GM12801 (cell line): Measurements from ENCODE around the gene SSR4.

Source experiments
- TF ChIP-seq, protein P1 (sequence below): IDR thresholded peaks from one replicate; pipeline ENCODE4 v1.5.1; 2011; ENCODE audit warnings: control low read depth; ENCODE audit not compliant: insufficient read length; ENCODE audit errors: extremely low read depth

The SSR4 gene

GRCh38 chrX:153777261-153778090, 17.0 kb upstream of the SSR4 start:
- TF ChIP-seq, protein P1, sequence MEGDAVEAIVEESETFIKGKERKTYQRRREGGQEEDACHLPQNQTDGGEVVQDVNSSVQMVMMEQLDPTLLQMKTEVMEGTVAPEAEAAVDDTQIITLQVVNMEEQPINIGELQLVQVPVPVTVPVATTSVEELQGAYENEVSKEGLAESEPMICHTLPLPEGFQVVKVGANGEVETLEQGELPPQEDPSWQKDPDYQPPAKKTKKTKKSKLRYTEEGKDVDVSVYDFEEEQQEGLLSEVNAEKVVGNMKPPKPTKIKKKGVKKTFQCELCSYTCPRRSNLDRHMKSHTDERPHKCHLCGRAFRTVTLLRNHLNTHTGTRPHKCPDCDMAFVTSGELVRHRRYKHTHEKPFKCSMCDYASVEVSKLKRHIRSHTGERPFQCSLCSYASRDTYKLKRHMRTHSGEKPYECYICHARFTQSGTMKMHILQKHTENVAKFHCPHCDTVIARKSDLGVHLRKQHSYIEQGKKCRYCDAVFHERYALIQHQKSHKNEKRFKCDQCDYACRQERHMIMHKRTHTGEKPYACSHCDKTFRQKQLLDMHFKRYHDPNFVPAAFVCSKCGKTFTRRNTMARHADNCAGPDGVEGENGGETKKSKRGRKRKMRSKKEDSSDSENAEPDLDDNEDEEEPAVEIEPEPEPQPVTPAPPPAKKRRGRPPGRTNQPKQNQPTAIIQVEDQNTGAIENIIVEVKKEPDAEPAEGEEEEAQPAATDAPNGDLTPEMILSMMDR, result no peak

GRCh38 chrX:153778181-153778580, 16.3 kb upstream of the SSR4 start:
- TF ChIP-seq, protein P1, result no peak

DNA sequence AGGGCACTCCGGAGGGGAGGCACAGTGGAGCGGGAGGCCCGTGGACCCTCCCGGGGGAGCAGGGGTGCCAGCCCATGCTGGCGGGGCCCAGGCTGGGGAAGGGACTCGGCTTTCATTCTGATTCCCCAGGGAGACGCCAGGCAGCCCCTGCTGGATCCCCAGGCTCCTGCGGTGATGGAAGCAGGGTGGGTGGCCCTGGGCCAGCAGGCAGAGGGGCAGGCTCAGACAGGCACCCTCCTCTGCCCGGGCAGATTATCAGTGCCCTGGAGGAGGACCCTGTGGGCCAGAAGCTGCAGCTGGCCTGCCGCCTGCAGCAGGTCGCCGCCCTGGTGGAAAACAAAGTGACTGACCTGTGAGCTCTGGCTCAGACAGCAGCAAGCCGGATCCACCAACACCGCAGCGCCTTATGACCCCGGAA, 15.8 kb upstream of the SSR4 start:
- TF ChIP-seq, protein P1, result no peak

DNA sequence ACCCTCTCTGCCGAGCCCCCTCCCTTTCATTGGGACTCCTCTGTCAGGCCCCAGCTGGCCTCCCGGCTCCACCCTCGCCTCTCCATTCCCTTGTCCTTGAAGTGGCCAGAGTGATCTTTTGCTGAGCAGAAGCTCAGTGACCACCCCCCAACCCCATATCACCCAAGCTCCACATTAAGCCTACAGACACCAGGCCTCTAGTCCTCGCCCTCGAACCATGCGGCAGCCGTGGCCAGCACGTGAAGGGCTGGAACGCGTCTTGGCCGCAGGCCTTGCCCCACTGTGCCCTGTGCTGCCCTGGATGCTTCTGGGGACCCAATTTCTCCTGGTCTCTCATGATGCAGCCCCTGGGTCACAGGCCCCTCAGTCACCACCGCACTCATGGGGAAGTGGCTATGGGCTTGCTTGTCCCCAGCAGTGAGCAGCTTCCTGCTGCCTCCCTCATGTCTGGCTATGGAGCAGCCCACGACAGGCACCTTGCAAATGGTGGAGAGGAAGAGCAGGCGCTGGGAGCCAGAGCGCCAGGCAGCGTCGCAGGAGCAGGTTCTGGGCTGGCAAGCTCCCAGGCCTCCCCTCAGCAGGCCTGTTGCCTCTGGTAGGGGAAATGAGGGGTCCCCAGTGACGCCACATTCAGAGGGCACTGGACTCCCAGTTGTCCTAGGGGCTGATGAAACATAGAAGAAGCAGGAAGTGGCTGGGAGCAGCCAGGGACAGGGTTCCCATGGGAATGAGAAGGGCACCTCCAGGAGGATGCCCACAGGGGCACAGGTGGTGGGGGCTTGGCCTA, 14.4 kb upstream of the SSR4 start:
- TF ChIP-seq, protein P1, result no peak

DNA sequence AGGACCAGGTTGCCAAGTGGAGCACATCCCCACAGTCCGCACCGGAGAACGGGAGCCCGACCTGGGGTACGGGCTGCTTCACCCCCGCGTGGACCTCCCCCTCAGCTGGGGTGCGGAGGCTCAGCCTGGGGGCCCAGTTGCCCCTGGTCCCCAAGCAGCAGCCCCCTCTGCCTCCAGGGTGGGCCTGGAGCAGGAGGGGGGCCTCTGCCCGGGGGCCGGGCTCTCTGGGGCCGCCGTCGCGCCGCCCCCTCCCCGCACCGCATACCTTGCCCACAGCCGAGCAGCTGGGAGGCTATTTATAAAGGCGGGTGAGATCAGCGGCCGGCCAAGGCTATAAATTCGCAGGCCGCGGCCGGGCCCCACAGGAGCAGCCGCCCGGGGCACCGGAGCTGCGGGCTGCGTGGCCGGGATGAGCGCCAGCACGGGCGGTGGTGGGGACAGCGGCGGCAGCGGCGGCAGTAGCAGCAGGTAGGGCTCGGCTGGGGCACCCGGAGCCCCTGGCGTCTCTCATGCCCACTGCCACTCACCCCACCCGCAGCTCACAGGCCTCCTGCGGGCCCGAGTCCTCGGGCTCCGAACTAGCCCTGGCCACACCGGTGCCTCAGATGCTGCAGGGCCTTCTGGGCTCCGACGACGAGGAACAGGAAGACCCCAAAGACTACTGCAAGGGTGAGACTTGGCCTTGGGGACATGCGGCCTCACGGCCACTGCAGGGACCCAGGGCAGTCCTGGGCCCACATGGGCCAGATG, 13.6 kb upstream of the SSR4 start, which contains the start of gene SRPK3:
Gene SRPK3 (plus strand): TSS at position 364 of the 750 bp plus-strand sequence. CDS start 46 bp downstream, at position 410.
- TF ChIP-seq, protein P1, result no peak

DNA sequence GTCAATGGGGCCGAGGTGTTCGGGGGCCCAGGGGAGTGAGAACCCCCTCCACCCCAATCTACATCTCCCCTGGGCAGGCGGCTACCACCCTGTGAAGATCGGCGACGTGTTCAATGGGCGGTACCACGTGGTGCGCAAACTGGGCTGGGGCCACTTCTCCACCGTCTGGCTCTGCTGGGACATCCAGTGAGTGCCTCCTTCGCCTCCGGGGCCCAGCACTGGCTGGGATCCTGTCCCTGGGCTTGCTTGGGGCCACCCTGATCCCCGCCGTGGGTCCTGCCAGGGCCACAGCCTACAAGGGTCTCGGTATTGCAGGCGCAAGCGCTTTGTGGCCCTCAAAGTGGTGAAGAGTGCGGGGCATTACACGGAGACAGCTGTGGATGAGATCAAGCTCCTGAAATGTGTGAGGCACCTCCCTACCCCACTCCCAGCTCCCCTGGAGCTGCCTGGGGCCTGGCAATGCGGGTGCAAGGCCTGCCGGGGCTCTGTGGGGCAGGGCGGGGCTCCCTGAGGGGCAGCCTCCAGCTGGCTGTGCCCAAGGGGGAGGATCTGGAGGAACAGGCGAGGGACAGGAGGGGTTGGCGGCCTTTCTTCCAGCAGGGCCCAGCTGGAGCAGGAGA, 12.9 kb upstream of the SSR4 start:
- TF ChIP-seq, protein P1, result no peak
